Naive B cell (primary cell): ENCODE data around the gene TEX10. TPM values are rescaled to one million over a fixed set of nuclear protein-coding genes. Genes with fewer than 3 reads are reported as not detected.

ENCODE experiments used
- ATAC-seq, 2 donors: fragments of 150-1000 bp; cut with Tn5 transposase; 2 replicates each; pipeline ENCODE4 v1.10.0; 2021; ENCODE audit warnings: low read depth in 2 of 2, mild to moderate bottlenecking in 2 of 2, moderate library complexity in 2 of 2
- DNase-seq: peaks from one replicate; pipeline ENCODE4 v3.0.0; 2022
- H3K27ac Mint-ChIP-seq, 6 donors: one replicate each; pipeline ENCODE4 v1.8.0; 2020 to 2022; ENCODE audit warnings: mild to moderate bottlenecking in 6 of 6, mixed read lengths in 6 of 6, moderate library complexity in 5 of 6, inconsistent platforms in 2 of 6
- H3K27me3 Mint-ChIP-seq, 3 donors: one replicate each; pipeline ENCODE4 v1.8.0; 2021 to 2022; ENCODE audit warnings: mixed read lengths in 3 of 3, mild to moderate bottlenecking in 1 of 3
- H3K36me3 Mint-ChIP-seq, 2 donors: one replicate each; pipeline ENCODE4 v1.8.0; 2020 to 2022; ENCODE audit warnings: mixed read lengths in 2 of 2, inconsistent platforms in 1 of 2, mild to moderate bottlenecking in 1 of 2
- H3K4me1 Mint-ChIP-seq, 3 donors: one replicate each; pipeline ENCODE4 v1.8.0; 2020 to 2022; ENCODE audit warnings: mixed read lengths in 3 of 3, inconsistent platforms in 1 of 3, mild to moderate bottlenecking in 1 of 3, moderate library complexity in 1 of 3
- H3K4me3 Mint-ChIP-seq, 8 donors: one replicate each; pipeline ENCODE4 v1.8.0; 2020 to 2022; ENCODE audit warnings: mild to moderate bottlenecking in 8 of 8, mixed read lengths in 8 of 8, moderate library complexity in 8 of 8, inconsistent platforms in 2 of 8
- H3K9me3 Mint-ChIP-seq, 7 donors: one replicate each; pipeline ENCODE4 v1.8.0; 2020 to 2022; ENCODE audit warnings: mixed read lengths in 7 of 7, mild to moderate bottlenecking in 5 of 7, inconsistent platforms in 2 of 7, moderate library complexity in 1 of 7
- polyA plus RNA-seq, 6 donors: library from polyadenylated mRNA; unstranded; fragments of 300-500 nt; fragmentation: Illumina TruSeq; gene quantifications; one replicate each; pipeline ENCODE4 v1.2.3, GENCODE V29; 2021; ENCODE audit warnings: low read depth in 6 of 6

Gene TEX10
- polyA plus RNA-seq, 6 donors from 2014 or later: 10.9 to 20.9 (median 16.9) TPM

GRCh38 chr9:100267211-100267610 lies 85.5 kb downstream of the TEX10 start:
- DNase-seq (no peak), ATAC-seq (no peak)
- H3K4me3 Mint-ChIP-seq: no peak overlapping the region
- H3K9me3 Mint-ChIP-seq: no peaks in the 10 kb centered on the region
- H3K4me1 Mint-ChIP-seq: no peaks in the 10 kb centered on the region
- peaks cover 31 to 32% of the 10 kb centered on the region in 2 donors for H3K36me3 Mint-ChIP-seq
- H3K27ac Mint-ChIP-seq: no peak overlapping the region
- H3K27me3 Mint-ChIP-seq: no peaks in the 10 kb centered on the region

Other genes with a start within 250 kb of the TEX10 start
- gene MSANTD3, start 74.2 kb upstream of the TEX10 start, polyA plus RNA-seq: 1 to 10 TPM; 2.3 to 5.5 (median 4.6) TPM
- not detected for gene TMEFF1, start 120.2 kb upstream of the TEX10 start, polyA plus RNA-seq
- gene CAVIN4, start 225.1 kb upstream of the TEX10 start, polyA plus RNA-seq: not detected